ENCODE measurements around the gene NOSIP.

The NOSIP gene

DNA sequence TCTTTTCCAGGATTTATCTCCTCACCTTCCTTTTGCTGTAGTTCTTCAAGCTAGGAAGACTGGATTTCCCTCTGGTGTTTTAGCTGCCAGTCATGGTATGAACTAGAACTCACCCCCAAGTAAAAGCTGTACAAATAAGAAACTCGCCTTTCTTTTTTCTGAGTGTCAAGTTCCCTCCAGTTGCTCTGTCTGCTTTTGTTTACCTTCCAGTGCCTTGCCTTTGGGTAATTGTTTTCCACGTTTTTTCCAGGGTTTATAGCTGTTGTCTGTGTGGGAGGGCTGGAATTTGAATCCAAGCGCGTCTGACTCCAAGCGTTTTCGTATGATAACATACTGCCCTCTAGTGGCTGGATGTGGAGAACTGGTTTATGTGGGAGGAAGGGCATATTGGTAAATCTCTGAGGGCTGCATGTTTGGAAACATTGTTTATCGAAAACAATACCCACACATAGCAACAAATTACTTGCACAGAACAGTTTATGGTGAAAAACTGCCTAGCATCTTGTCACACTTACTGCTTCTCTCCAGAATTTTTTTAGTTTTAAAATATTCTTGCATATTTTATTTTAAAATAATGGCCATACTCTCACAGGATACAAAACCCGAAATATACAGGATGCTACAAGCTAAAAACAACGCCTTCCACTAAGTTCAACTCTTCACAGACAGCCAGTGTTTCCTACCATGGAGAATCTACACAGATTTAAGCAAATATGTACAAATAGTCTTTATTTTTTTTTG lies 33.4 kb downstream of the NOSIP start:
- TF ChIP-seq MYC (IDR thresholded peaks at IDR 0.05; ENCODE audit: low read depth, low read length): no peak
- TF ChIP-seq, protein P1, sequence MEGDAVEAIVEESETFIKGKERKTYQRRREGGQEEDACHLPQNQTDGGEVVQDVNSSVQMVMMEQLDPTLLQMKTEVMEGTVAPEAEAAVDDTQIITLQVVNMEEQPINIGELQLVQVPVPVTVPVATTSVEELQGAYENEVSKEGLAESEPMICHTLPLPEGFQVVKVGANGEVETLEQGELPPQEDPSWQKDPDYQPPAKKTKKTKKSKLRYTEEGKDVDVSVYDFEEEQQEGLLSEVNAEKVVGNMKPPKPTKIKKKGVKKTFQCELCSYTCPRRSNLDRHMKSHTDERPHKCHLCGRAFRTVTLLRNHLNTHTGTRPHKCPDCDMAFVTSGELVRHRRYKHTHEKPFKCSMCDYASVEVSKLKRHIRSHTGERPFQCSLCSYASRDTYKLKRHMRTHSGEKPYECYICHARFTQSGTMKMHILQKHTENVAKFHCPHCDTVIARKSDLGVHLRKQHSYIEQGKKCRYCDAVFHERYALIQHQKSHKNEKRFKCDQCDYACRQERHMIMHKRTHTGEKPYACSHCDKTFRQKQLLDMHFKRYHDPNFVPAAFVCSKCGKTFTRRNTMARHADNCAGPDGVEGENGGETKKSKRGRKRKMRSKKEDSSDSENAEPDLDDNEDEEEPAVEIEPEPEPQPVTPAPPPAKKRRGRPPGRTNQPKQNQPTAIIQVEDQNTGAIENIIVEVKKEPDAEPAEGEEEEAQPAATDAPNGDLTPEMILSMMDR (IDR thresholded peaks at IDR 0.05; ENCODE audit: low read depth, low read length): peak; percentile 73
- TF ChIP-seq, protein P2, sequence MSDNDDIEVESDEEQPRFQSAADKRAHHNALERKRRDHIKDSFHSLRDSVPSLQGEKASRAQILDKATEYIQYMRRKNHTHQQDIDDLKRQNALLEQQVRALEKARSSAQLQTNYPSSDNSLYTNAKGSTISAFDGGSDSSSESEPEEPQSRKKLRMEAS (IDR thresholded peaks at IDR 0.05; ENCODE audit: low read depth, low read length): peak; percentile 23; the same call in 1 of the 2 replicates
- DNase-seq (ENCODE audit: low read depth): peak; percentile 80
- no peak overlapping the region for H3K4me3 ChIP-seq (ENCODE audit: low read depth, low read length)

DNA sequence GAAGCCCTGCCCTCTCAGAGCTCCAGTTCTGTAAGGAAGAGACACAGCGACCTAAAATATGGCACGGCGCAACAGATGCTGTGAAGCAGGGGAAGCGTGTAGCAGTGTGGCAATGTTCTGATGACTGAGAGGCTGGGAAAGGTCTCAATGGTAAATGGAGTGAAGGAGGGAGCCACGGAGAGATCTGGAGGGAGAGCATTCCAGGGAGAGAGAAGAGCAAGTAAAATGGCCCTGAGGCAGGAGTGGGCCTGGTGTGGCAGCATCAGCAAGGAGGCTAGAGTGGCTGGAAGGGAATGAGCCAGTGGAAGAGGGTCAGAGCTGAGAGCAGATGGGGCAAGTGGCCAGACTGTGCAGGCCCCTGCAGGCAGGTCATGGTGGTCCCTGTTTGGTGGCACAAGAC lies 36.2 kb downstream of the NOSIP start:
- DNase-seq (ENCODE audit: low read depth): no peak
- TF ChIP-seq, protein P1 (IDR thresholded peaks at IDR 0.05; ENCODE audit: low read depth, low read length): no peak
- TF ChIP-seq POLR2A (IDR thresholded peaks at IDR 0.05; ENCODE audit: extremely low read depth, insufficient read length) (no peak), MYC (IDR thresholded peaks at IDR 0.05; ENCODE audit: low read depth, low read length) (no peak)
- TF ChIP-seq, protein P2 (IDR thresholded peaks at IDR 0.05; ENCODE audit: low read depth, low read length): no peak
- no peak overlapping the region for H3K4me3 ChIP-seq (ENCODE audit: low read depth, low read length)

DNA sequence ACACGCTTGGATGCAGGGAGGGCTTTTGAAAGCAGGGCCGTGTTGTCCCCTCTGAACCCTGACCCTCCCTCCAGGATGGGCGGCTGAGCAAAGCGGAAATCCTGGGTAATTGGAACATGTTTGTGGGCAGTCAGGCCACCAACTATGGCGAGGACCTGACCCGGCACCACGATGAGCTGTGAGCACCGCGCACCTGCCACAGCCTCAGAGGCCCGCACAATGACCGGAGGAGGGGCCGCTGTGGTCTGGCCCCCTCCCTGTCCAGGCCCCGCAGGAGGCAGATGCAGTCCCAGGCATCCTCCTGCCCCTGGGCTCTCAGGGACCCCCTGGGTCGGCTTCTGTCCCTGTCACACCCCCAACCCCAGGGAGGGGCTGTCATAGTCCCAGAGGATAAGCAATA lies 37.3 kb downstream of the NOSIP start:
- no peak for DNase-seq (ENCODE audit: low read depth)
- TF ChIP-seq, protein P2 (IDR thresholded peaks at IDR 0.05; ENCODE audit: low read depth, low read length): no peak
- no peak for TF ChIP-seq POLR2A (IDR thresholded peaks at IDR 0.05; ENCODE audit: extremely low read depth, insufficient read length)
- TF ChIP-seq, protein P1 (IDR thresholded peaks at IDR 0.05; ENCODE audit: low read depth, low read length): no peak
- no peak for TF ChIP-seq MYC (IDR thresholded peaks at IDR 0.05; ENCODE audit: low read depth, low read length)

DNA sequence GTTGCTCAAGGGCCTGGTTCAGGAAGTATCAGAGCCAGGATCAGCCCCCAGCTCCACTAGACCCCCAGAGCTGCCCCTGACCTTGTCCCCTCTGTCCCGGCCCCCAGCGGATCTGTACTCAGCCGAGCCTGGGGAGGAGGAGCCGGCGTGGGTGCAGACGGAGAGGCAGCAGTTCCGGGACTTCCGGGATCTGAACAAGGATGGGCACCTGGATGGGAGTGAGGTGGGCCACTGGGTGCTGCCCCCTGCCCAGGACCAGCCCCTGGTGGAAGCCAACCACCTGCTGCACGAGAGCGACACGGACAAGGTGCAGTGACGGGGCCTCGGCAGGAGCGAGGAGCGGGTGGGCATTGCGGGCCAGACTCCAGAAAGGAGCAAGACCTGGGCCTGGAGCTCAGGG lies 37.9 kb downstream of the NOSIP start:
- TF ChIP-seq, protein P2 (IDR thresholded peaks at IDR 0.05; ENCODE audit: low read depth, low read length): no peak
- TF ChIP-seq MYC (IDR thresholded peaks at IDR 0.05; ENCODE audit: low read depth, low read length) (no peak), POLR2A (IDR thresholded peaks at IDR 0.05; ENCODE audit: extremely low read depth, insufficient read length) (no peak)
- TF ChIP-seq, protein P1 (IDR thresholded peaks at IDR 0.05; ENCODE audit: low read depth, low read length): no peak
- no peak overlapping the region for H3K4me3 ChIP-seq (ENCODE audit: low read depth, low read length)
- DNase-seq (ENCODE audit: low read depth): no peak

More for the DNA sequence above, 37.3 kb downstream of the NOSIP start:
- no peak overlapping the region for H3K4me3 ChIP-seq (ENCODE audit: low read depth, low read length)

DNA sequence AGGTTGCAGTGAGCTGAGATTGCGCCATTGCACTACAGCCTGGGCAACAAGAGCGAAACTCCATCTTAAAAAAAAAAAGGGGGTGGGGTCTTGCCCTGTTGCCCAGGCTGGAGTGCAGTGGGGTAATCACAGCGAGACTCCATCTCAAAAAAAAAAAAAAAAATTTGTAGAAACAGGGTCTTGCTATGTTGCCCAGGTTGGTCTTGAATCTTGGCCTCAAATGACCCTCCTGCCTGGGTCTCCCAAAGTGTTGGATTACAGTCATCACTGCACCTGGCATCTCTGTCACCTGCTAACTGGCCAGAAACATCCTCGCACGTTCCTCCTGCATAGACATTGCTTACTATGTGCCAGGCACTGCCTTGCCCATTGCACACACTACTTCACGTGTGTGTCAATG lies 38.4 kb downstream of the NOSIP start:
- TF ChIP-seq MYC (IDR thresholded peaks at IDR 0.05; ENCODE audit: low read depth, low read length) (no peak), POLR2A (IDR thresholded peaks at IDR 0.05; ENCODE audit: extremely low read depth, insufficient read length) (no peak)
- TF ChIP-seq, protein P1 (IDR thresholded peaks at IDR 0.05; ENCODE audit: low read depth, low read length): no peak
- TF ChIP-seq, protein P2 (IDR thresholded peaks at IDR 0.05; ENCODE audit: low read depth, low read length): no peak
- H3K4me3 ChIP-seq (ENCODE audit: low read depth, low read length): no peak overlapping the region
- DNase-seq (ENCODE audit: low read depth): no peak
